Activated CD4-positive, alpha-beta T cell treated with anti-CD3 and anti-CD28 coated beads for 1 hour (primary cell): Measurements from ENCODE around the gene GRAMD1C.
"Not testable (repeated sequence)": the region's sequence is repeated elsewhere in the genome, so short reads cannot be mapped to it uniquely, and the experiment has no call there.

Experiments used
- DNase-seq: peaks from one replicate; pipeline ENCODE4 v3.0.0-alpha.2; 2020

GRAMD1C gene

GRCh38 chr3:113838631-113839209, at the start of gene GRAMD1C:
Gene GRAMD1C, plus strand, starts transcription at chr3:113838788. Its CDS starts 122 bp downstream, at chr3:113838910.
- peak; percentile 77 for DNase-seq

- no peak for DNase-seq
Measured at GRCh38 chr3:113791381-113791780, 47.2 kb upstream of the GRAMD1C start.

- no peak for DNase-seq
Measured at GRCh38 chr3:113794526-113794925, 44.1 kb upstream of the GRAMD1C start.

GRCh38 chr3:113795693-113796092, 42.9 kb upstream of the GRAMD1C start:
- DNase-seq: no peak

- DNase-seq: no peak
Measured at GRCh38 chr3:113802795-113803455, 35.7 kb upstream of the GRAMD1C start.

- no peak for DNase-seq
Measured at GRCh38 chr3:113804661-113805060, 33.9 kb upstream of the GRAMD1C start.

- no peak for DNase-seq
Measured at GRCh38 chr3:113805249-113805648, 33.3 kb upstream of the GRAMD1C start.

GRCh38 chr3:113812854-113813253, 25.7 kb upstream of the GRAMD1C start:
- no peak for DNase-seq

- DNase-seq: no peak
Measured at GRCh38 chr3:113819866-113820265, 18.7 kb upstream of the GRAMD1C start.

GRCh38 chr3:113825090-113825489, 13.5 kb upstream of the GRAMD1C start:
- no peak for DNase-seq

GRCh38 chr3:113828600-113828999, 10.0 kb upstream of the GRAMD1C start:
- DNase-seq: no peak

- no peak for DNase-seq
Measured at GRCh38 chr3:113829576-113830354, 8.8 kb upstream of the GRAMD1C start.

- no peak for DNase-seq
Measured at GRCh38 chr3:113831103-113831355, 7.6 kb upstream of the GRAMD1C start.

- no peak for DNase-seq
Measured at GRCh38 chr3:113832477-113833164, 6.0 kb upstream of the GRAMD1C start.

- no peak for DNase-seq
Measured at GRCh38 chr3:113834983-113835382, 3.6 kb upstream of the GRAMD1C start.

GRCh38 chr3:113839551-113839950, 963 bp downstream of the GRAMD1C start:
- no peak for DNase-seq

GRCh38 chr3:113844622-113845222, 6.1 kb downstream of the GRAMD1C start:
- DNase-seq: no peak

- DNase-seq: no peak
Measured at GRCh38 chr3:113847247-113847646, 8.7 kb downstream of the GRAMD1C start.

- no peak for DNase-seq
Measured at GRCh38 chr3:113847664-113848461, 9.3 kb downstream of the GRAMD1C start.

GRCh38 chr3:113849071-113849470, 10.5 kb downstream of the GRAMD1C start:
- DNase-seq: not testable (repeated sequence)

GRCh38 chr3:113849841-113850240, 11.3 kb downstream of the GRAMD1C start:
- DNase-seq: not testable (repeated sequence)

GRCh38 chr3:113850391-113850790, 11.8 kb downstream of the GRAMD1C start:
- not testable (repeated sequence) for DNase-seq
